ENCODE measurements around the gene FLT1.

DNA sequence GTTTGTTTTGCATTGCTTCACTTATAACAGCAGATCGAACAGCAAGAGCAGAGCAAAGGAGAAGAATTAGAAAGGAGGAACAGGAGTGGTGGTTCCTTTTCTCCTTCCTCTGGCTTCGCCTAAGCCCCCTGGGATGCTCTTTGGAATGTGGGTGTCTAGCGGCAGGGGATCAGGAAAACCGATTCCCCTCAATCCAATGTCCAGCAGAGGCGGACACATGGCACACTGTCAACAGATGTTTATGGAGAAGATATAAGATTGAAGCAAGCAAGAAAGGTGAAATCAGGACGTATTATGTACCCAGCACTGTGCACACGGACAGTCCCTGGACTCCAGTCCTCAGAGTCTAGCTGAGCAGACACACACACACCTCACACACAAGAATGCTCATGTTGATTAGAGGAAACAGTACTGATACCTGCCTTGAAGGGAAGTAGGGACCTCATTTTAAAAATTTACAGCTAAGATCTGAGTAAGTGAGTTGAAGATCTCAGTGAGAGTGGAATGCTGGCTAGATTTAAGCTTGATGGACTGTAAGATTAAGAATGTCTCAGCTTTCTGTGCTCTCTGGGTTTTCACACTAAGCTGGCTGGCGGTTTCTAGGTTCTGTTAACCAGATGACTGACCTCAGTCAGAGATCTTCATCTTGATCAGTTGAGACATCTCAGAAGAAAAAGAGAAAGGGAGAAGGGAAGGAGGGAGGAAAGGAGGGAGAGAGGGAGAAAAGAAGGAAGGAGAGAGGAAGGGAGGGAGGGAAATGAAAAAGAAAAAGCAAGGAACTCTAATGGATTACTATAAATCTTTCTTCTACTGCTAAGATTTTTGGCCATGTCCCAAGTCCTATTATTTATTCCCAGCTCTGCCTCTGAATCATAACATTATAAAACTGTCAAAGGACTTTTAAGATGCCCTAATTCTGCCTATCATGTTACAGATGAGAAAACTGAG, 44.8 kb downstream of the FLT1 start:
- TF ChIP-seq GATA2 (IDR thresholded peaks at IDR 0.05; ENCODE audit: low read depth, low read length) (no peak), GATA3 (IDR thresholded peaks at IDR 0.05; ENCODE audit: low read depth, low read length) (no peak)

Measured in SH-SY5Y (cell line).